GM12892 (cell line): Measurements from ENCODE around the gene G6PD.
"Not testable (repeated sequence)": the region's sequence is repeated elsewhere in the genome, so short reads cannot be mapped to it uniquely, and the experiment has no call there.

Experiments used
- DNase-seq: peaks from one replicate; pipeline ENCODE4 v3.0.0; 2011; ENCODE audit not compliant: insufficient read length
- FAIRE-seq: peaks from 2 replicates; lab custom pipeline; 2011; peaks lifted over from hg19 to GRCh38; lab: Jason Lieb, UNC
- POLR2A ChIP-seq: IDR thresholded peaks from 2 replicates; pipeline ENCODE4 v1.6.1; 2011; ENCODE audit warnings: low read depth, low read length, control low read depth
- POLR2AphosphoS5 ChIP-seq: IDR thresholded peaks from 2 replicates; pipeline ENCODE4 v1.6.1; 2011; ENCODE audit warnings: low read depth, low read length, control low read depth
- TAF1 ChIP-seq: IDR thresholded peaks from 2 replicates; pipeline ENCODE4 v1.6.1; 2011; ENCODE audit warnings: low read depth, mild to moderate bottlenecking, control low read depth, low read length, borderline replicate concordance

The G6PD gene

GRCh38 chrX:154515090-154515965 lies 31.3 kb downstream of the G6PD start:
- TF ChIP-seq TAF1: no peak
- TF ChIP-seq POLR2AphosphoS5: no peak
- no peak; the same call in 1 of the 2 replicates for TF ChIP-seq POLR2A
- FAIRE-seq (peak; percentile 14), DNase-seq (no peak)

- DNase-seq (no peak), FAIRE-seq (no peak)
- TF ChIP-seq TAF1 (no peak), POLR2A (no peak), POLR2AphosphoS5 (no peak)
Measured at GRCh38 chrX:154513716-154514115, 32.9 kb downstream of the G6PD start.

GRCh38 chrX:154512879-154513553 lies 33.6 kb downstream of the G6PD start:
- no peak for FAIRE-seq
- DNase-seq: no peak
- TF ChIP-seq TAF1 (no peak), POLR2A (no peak), POLR2AphosphoS5 (no peak)

- DNase-seq (no peak), FAIRE-seq (no peak)
- TF ChIP-seq POLR2AphosphoS5 (no peak), TAF1 (no peak), POLR2A (no peak)
Measured at GRCh38 chrX:154511761-154512160, 34.9 kb downstream of the G6PD start.

GRCh38 chrX:154509455-154509854 lies 37.2 kb downstream of the G6PD start:
- no peak for TF ChIP-seq TAF1
- TF ChIP-seq POLR2AphosphoS5: no peak
- no peak for TF ChIP-seq POLR2A
- FAIRE-seq (no peak), DNase-seq (no peak)

GRCh38 chrX:154508384-154508745 lies 38.3 kb downstream of the G6PD start:
- DNase-seq: no peak
- TF ChIP-seq POLR2AphosphoS5: no peak
- no peak for TF ChIP-seq TAF1
- TF ChIP-seq POLR2A: no peak
- no peak for FAIRE-seq

- FAIRE-seq: no peak
- no peak for TF ChIP-seq TAF1
- no peak for TF ChIP-seq POLR2AphosphoS5
- no peak for TF ChIP-seq POLR2A
- no peak for DNase-seq
Measured at GRCh38 chrX:154507673-154508383, 38.8 kb downstream of the G6PD start.

GRCh38 chrX:154506483-154507332 lies 39.9 kb downstream of the G6PD start:
- no peak for DNase-seq
- TF ChIP-seq POLR2AphosphoS5: no peak
- TF ChIP-seq POLR2A: no peak
- no peak for TF ChIP-seq TAF1
- FAIRE-seq: no peak

GRCh38 chrX:154505734-154506133 lies 40.9 kb downstream of the G6PD start:
- TF ChIP-seq POLR2AphosphoS5: no peak
- no peak for TF ChIP-seq TAF1
- TF ChIP-seq POLR2A: no peak
- FAIRE-seq: no peak
- no peak for DNase-seq

GRCh38 chrX:154502989-154503388 lies 43.7 kb downstream of the G6PD start:
- DNase-seq (no peak), FAIRE-seq (no peak)
- TF ChIP-seq POLR2AphosphoS5 (no peak), TAF1 (no peak), POLR2A (no peak)

GRCh38 chrX:154502098-154502497 lies 44.5 kb downstream of the G6PD start:
- DNase-seq (no peak), FAIRE-seq (no peak)
- TF ChIP-seq POLR2AphosphoS5: no peak
- no peak for TF ChIP-seq TAF1
- TF ChIP-seq POLR2A: no peak

GRCh38 chrX:154501423-154501822 lies 45.2 kb downstream of the G6PD start:
- not testable (repeated sequence) for DNase-seq, FAIRE-seq

GRCh38 chrX:154496591-154497137 lies 50.0 kb downstream of the G6PD start:
- peak; percentile 21 for FAIRE-seq
- not testable (repeated sequence) for DNase-seq
